GM10248 (cell line): ENCODE results near the gene MYT1.
"Not testable (repeated sequence)": the region's sequence is repeated elsewhere in the genome, so short reads cannot be mapped to it uniquely, and the experiment has no call there.

ENCODE experiments used
- CTCF ChIA-PET: fragments of 300-600 bp; sonication (Branson Sonifier 250); formaldehyde crosslinking; extraction: SDS; loops from one replicate; lab custom pipeline; 2021; ENCODE audit warnings: antibody characterized with exemption; lab: Yijun Ruan, JAX
- POLR2A ChIA-PET: fragments of 350-650 bp; sonication (Branson Sonifier 250); formaldehyde crosslinking; extraction: SDS; loops from one replicate; lab custom pipeline; 2020; ENCODE audit warnings: antibody characterized with exemption; lab: Yijun Ruan, JAX
- DNase-seq: peaks from one replicate; pipeline ENCODE4 v3.0.0; 2012; ENCODE audit errors: extremely low spot score
- CTCF ChIP-seq: IDR thresholded peaks from 2 replicates; pipeline ENCODE4 v1.5.1; 2012; ENCODE audit warnings: mild to moderate bottlenecking, low read depth; ENCODE audit errors: extremely low read depth, missing control alignments, control extremely low read depth

The MYT1 gene

GRCh38 chr20:64119681-64120341 lies 44.4 kb upstream of the MYT1 start:
- DNase-seq: no peak
- ChIA-PET CTCF (interaction anchor here (0.8 to 9.3 kb wide), 20 partner anchors 9 to 582 kb away, joined by 3 to 64 read pairs (median 6); partner anchors contain the start of genes LKAAEAR1, NPBWR2, OPRL1 and PTK6), POLR2A (no interaction called here)
- TF ChIP-seq CTCF: no peak

GRCh38 chr20:64121586-64121985 lies 42.7 kb upstream of the MYT1 start:
- ChIA-PET CTCF (interaction anchor here (0.9 to 9.3 kb wide), 17 partner anchors 10 to 625 kb away, joined by 3 to 64 read pairs (median 5); partner anchors contain the start of genes NPBWR2, OPRL1, PRPF6 and RGS19), POLR2A (interaction anchor here (1.4 kb wide), 1 partner anchor 82 kb away, joined by 6 read pairs; no protein-coding TSS in a partner anchor)
- no peak for TF ChIP-seq CTCF
- no peak for DNase-seq

- CTCF ChIA-PET: interaction anchor here (9.3 kb wide), 1 partner anchor 22 kb away, joined by 64 read pairs; no protein-coding TSS in a partner anchor
- POLR2A ChIA-PET, DNase-seq: not testable (repeated sequence)
Observed at GRCh38 chr20:64122927-64123326, 41.3 kb upstream of the MYT1 start.

GRCh38 chr20:64123517-64123916 lies 40.7 kb upstream of the MYT1 start:
- DNase-seq, CTCF ChIA-PET, POLR2A ChIA-PET: not testable (repeated sequence)

- ChIA-PET CTCF (no interaction called here), POLR2A (interaction anchor here (0.6 kb wide), 1 partner anchor 123 kb away, joined by 3 read pairs; no protein-coding TSS in a partner anchor)
- TF ChIP-seq CTCF: no peak
- no peak for DNase-seq
Observed at GRCh38 chr20:64129146-64129782, 35.0 kb upstream of the MYT1 start.

GRCh38 chr20:64130271-64130670 lies 34.0 kb upstream of the MYT1 start:
- DNase-seq: no peak
- POLR2A ChIA-PET: interaction anchor here (0.6 kb wide), 1 partner anchor 124 kb away, joined by 3 read pairs; no protein-coding TSS in a partner anchor
- TF ChIP-seq CTCF: no peak
- CTCF ChIA-PET: no interaction called here

GRCh38 chr20:64130876-64131275 lies 33.4 kb upstream of the MYT1 start:
- CTCF ChIA-PET: no interaction called here

More at GRCh38 chr20:64130876-64131275, 33.4 kb upstream of the MYT1 start:
- POLR2A ChIA-PET: no interaction called here
- DNase-seq: no peak
- no peak for TF ChIP-seq CTCF
